ENCODE results near the gene PPIL1.

DNA sequence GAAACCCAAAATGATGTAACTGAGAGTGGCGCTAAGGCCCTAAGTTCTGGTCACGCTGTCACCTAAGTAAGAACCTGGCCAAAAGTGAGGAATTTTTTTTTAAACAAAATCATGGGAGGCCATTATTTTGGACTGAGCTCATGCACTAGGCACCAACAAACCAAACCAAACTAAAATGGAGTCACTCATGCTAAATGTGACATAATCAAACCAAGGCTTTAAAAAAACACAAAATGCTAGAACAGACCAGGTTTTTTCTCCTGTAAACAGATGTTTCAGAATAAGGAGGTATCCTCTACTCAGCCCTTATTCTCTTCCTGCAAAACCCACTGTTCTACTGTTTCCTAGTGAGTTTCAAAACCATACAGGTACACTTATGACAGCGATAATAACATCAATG lies 10.0 kb upstream of the PPIL1 start:
- TF ChIP-seq, protein P1, sequence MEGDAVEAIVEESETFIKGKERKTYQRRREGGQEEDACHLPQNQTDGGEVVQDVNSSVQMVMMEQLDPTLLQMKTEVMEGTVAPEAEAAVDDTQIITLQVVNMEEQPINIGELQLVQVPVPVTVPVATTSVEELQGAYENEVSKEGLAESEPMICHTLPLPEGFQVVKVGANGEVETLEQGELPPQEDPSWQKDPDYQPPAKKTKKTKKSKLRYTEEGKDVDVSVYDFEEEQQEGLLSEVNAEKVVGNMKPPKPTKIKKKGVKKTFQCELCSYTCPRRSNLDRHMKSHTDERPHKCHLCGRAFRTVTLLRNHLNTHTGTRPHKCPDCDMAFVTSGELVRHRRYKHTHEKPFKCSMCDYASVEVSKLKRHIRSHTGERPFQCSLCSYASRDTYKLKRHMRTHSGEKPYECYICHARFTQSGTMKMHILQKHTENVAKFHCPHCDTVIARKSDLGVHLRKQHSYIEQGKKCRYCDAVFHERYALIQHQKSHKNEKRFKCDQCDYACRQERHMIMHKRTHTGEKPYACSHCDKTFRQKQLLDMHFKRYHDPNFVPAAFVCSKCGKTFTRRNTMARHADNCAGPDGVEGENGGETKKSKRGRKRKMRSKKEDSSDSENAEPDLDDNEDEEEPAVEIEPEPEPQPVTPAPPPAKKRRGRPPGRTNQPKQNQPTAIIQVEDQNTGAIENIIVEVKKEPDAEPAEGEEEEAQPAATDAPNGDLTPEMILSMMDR (IDR thresholded peaks at IDR 0.05): no peak
- TF ChIP-seq POLR2AphosphoS5 (IDR thresholded peaks at IDR 0.05): no peak

All from stomach (tissue), 4 donors.